ENCODE measurements around the gene ZDHHC14.

Gene ZDHHC14

DNA sequence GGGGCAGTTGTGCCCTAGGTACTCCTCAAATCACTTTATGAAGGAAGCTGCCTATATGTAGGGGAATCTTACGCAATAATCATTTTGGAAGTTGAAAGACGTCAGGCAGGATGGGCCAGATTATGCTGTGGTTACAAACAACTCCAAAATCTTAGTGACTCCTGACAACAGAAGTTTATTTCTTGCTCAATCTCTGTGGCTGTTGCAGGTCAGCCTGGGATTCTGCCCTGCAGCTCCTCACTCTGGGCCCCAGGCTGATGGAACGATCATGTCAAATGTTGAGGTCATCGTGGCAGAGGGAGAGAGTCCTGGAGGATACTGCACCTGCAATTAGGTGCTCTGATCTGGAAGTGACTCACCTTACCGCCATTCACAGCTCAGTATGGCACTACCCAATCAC is 88.4 kb downstream of the ZDHHC14 start:
- DNase-seq, result no peak

DNA sequence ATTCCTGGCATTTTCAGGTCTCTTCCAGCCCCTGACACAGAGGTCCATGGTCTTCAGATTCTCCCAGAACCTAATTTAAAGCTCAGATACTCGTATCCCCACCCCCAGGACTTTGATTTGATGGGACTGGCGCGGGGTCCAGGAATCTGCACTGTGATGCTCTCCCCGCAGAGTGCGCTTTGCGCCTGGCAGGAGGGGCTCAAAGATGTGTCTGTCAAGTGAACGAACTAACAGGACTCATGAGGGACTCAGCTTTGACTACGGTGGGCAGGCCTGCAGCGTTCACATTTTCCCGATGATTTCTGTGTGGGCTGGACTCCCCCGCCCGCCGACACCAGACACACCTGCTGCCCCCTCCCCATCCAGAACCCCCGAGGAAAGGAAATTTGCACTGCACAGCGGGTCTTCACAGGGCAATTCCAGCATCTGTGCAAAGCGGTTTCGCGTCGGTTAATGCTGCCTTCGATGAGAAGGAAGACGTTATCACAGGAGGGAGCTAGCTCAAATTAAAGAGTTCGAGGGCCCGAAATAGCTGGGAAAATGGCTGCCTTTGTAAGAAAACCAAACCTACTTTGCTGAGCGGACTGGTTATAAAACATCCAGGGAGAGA is 90.2 kb downstream of the ZDHHC14 start:
- no peak for DNase-seq

GRCh38 chr6:157471895-157472686 is 91.1 kb downstream of the ZDHHC14 start:
- no peak for DNase-seq

GRCh38 chr6:157476797-157477196 is 95.8 kb downstream of the ZDHHC14 start:
- no peak for DNase-seq

- no peak for DNase-seq
These were observed 97.9 kb downstream of the ZDHHC14 start for GRCh38 chr6:157478926-157479325.

DNA sequence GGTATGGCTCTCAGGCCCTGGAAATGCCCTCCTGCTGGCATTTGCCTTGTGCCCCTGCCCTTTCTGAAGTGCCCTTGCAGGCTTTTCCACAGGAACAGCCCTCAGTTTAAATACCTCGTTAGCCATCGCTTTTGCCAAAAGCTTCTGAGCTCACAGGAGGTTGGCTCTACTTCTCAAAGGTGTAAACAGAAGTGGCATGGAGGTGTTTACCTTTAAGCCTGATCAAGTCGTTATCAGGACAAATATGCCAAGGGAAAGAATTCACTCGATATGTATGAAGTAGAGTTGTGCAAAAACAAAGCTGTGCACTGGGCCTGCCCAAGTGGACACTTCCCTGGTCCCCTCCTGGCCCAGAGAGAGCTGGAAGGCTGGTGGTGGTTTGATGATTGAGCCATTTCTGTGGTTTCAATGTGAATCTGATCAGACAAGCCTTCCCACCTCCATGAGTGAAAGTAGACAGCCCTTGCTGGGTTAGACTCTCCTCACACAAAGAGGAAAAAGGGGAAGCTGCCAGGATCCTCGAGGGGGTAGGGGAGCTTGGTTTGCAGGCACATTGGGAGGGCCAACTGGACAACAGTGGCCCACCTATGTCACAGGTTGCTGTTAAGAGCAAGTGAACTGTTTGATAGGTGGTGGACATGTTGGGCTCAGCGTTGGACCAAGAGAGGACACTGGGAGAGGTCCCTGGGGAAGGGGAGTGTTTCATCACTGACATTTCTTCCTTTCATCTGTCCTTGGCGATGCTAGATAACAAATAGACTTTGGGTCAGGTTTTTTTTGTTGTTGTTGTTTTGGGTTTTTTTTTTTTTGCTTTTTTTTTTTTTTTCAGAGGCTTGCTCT is 98.7 kb downstream of the ZDHHC14 start:
- no peak for DNase-seq

DNA sequence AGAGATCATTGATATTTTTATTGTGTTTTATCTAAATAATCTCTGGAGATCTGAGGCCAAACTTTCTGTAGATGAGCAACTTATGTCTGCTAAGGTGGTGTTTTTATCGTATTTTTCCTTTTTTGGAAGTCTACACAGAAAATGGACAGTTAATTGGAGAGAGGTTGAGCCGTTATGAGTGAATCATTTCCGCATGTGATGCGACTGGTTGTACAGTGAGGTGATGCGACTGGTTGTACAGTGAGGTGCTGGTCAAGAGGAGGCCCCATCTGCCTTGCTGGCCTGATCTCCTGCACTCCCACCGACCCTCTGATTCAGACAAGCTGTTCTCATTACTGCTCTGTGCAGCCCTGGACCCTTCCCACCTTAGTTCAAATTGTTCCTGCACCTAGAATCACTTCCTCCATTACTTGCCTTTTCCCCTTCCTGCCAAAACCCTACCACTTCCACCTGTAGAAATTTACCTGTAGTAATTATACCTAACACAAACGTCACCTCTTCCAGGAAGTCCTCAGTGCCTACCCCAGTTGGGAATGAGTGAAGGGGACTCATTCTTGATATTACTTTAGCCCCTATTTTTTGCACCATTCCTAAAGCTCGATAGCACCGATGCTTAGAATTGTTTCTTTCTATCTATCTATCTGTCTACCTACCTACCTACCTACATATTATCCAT is 100.3 kb downstream of the ZDHHC14 start:
- no peak for DNase-seq

- no peak for DNase-seq
These were observed 100.9 kb downstream of the ZDHHC14 start for GRCh38 chr6:157481865-157482249.

GRCh38 chr6:157483770-157484169 is 102.8 kb downstream of the ZDHHC14 start:
- DNase-seq, result no peak

- DNase-seq, result no peak
These were observed 103.2 kb downstream of the ZDHHC14 start for GRCh38 chr6:157484181-157484580.

DNA sequence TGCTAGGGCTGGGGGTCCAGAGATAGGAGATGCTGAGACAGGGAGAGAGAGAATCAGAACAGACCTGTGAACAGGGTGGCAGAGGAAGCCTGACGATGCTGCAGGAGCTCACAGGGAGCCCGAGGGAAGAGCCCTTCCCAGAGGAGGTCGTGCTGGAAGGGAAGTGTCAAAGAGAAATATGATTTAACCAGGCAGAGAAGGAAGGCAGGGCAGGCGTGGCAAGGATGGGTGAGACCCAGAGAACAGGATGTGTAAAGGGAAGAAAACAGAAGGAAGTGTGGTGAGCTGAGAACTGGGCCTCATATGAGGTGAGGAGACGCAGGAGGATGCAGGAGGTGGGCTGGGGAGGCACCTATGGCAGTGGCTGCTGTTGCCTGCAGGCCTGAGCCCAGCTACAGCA is 105.6 kb downstream of the ZDHHC14 start:
- no peak for DNase-seq

GRCh38 chr6:157487110-157487773 is 106.3 kb downstream of the ZDHHC14 start:
- DNase-seq, result no peak

DNA sequence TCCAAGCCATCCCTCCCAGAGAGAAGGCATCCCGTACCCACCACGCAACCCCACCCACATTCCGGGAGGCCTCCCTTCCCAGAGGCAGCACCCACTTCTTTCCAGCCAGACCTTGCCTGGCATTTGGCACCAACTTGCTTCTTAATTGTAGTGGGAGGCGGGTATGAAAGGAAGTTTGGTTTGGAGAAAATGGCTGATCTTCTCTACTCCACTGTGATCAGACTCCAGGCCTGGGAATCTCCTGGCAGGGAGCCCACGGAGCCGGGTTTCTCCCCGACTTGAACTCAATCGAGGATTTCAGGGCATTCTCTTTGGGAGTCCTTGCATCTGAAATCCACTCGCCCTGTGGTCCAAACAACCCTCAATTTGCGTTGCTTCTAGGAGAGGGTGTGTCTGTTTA is 107.1 kb downstream of the ZDHHC14 start:
- no peak for DNase-seq

- no peak for DNase-seq
These were observed 107.7 kb downstream of the ZDHHC14 start for GRCh38 chr6:157488716-157489118.

DNA sequence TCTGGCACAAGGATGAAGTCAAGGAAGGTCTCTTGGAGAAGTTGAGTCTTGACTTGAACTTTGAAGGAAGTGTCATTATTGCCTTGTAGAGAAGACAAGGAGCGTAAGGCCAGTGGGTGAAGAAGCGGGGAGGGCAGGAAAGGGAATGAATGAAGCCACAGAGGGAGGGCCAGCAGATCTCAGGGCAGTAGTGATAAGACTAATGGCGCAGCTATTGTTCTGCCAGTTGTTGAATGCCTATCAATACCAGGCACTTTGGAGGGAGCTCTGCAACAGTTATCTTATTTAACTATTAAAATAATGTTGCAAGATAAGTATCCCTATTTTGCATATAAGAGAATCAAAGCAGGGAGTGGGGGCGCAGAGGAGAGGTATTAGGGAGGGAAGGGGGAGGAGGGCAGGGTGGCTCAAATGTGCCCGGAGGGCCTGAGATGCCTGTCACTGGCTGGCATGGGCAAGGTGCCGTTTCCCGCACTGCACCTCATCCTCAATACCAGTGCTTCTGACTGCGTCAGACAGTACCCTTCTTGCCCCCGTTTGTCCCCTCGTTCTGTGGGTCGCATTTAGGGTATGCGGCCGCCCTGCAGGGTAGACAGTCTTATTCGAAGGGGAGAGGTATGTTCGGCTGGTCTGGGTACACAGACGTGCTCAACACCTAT is 109.8 kb downstream of the ZDHHC14 start:
- no peak for DNase-seq

DNA sequence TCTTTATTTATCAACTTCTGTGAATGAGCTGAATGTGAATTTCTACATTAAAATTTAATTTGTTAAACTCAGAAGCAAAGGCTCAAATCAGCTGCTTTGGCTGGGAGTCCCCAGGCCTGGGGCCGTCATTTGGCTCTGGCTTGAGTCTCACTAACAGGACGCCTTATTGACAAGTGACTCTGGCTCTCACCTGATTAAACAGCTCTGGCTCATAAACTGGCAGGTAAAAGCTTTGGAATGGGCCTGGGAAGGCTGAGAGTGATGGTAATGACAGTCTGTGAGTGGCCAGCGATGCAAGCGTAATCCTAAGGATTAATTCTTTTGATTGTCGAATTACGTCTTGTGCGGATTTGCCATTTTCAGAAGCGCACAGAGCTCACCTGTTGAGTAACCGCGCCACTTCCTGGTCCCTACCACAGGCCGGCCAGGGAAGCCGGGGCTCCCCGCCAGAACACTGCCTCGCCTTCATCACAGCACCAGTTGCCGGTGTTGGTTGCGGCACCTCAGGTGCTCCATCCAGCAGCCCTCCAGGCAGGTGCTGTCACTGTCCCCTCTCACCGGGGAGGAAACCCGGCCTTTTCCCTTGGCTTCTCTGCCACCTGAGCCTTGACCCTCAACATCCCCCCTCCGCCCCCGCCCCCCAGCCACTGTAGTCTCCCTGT is 110.7 kb downstream of the ZDHHC14 start:
- DNase-seq, result no peak

- DNase-seq, result no peak
These were observed 111.3 kb downstream of the ZDHHC14 start for GRCh38 chr6:157492249-157492648.

- DNase-seq, result no peak
These were observed 111.8 kb downstream of the ZDHHC14 start for GRCh38 chr6:157492741-157493140.

DNA sequence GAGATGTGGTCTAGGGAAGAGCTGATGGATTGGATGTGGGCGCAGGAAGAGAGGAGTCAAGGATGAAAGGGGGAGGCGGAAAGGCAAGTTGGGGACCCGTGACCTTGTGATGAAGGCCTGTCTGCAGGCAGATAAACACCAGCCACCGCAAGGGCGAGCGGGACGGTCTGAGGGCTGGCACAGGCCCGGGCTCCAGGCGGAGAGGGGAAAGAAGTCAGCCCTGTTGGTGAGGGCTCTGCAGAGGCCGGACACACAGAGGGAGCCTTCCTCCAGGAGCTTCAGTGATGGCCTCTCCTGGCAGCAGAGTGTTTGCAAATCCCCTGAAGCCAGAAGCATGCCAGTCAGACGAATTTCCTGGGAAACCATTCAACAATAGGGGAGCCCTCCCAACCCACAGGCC is 112.2 kb downstream of the ZDHHC14 start:
- no peak for DNase-seq

GRCh38 chr6:157493576-157493975 is 112.6 kb downstream of the ZDHHC14 start:
- DNase-seq, result no peak

DNA sequence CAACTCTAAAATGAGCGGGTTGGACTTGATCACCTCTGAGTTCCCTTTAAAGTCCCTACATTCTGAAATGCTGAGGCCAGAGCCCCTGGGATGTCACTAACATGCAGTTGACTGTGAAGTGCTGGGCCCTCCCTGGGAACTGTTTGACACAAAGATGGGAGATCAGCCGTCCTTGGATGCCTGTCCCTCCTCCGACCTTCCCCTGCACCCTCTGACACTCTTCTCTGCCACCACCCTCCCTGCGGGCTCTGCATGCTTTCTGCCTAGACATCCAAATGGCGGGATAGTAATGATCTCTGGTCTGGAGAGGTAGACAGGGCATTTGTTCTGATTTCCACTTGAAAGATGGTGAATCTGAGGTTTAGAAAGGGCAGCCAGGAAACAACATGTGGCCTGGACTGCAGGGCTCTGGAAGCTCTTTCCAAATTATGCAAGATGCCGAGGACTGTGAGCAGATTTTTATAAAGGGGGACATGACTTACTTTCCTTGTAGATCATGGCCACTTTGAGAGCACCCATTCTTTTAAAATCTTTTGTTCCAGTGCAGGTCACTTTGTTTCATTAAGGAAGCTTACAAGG is 113.2 kb downstream of the ZDHHC14 start:
- no peak for DNase-seq

Measured in stimulated activated CD4-positive, alpha-beta T cell treated with anti-CD3 and anti-CD28 coated beads, Interleukin-4, amount 100 ng/mL, for 4 hours (primary cell).